Neuronal stem cell (in vitro differentiated cells): ENCODE measurements around the gene RBMXL3.

Source experiments
- DNase-seq: peaks from one replicate; pipeline ENCODE4 v3.0.0-alpha.2; 2013; ENCODE audit warnings: low spot score
- H2AFZ ChIP-seq: one replicate; pipeline ENCODE4 v1.6.1; 2013; ENCODE audit warnings: mild to moderate bottlenecking, low read length, inconsistent platforms
- H2AK5ac ChIP-seq: 2 replicates; pipeline ENCODE4 v1.6.1; 2013; ENCODE audit warnings: low read depth, mild to moderate bottlenecking, inconsistent platforms, low read length, moderate library complexity, mixed read lengths
- H2BK120ac ChIP-seq: 2 replicates; pipeline ENCODE4 v1.6.1; 2013; ENCODE audit warnings: low read depth, mild to moderate bottlenecking, inconsistent platforms, low read length, moderate library complexity, mixed read lengths
- H2BK12ac ChIP-seq: one replicate; pipeline ENCODE4 v1.6.1; 2013; ENCODE audit warnings: low read length, inconsistent platforms
- H2BK15ac ChIP-seq: 2 replicates; pipeline ENCODE4 v1.6.1; 2013; ENCODE audit warnings: mild to moderate bottlenecking, low read length, inconsistent platforms, mixed read lengths
- H2BK5ac ChIP-seq: one replicate; pipeline ENCODE4 v1.6.1; 2013; ENCODE audit warnings: inconsistent platforms, mild to moderate bottlenecking, low read length, moderate library complexity
- H3K14ac ChIP-seq: one replicate; pipeline ENCODE4 v1.6.1; 2013; ENCODE audit warnings: low read length, inconsistent platforms
- H3K18ac ChIP-seq: 2 replicates; pipeline ENCODE4 v1.6.1; 2013; ENCODE audit warnings: low read length, inconsistent platforms
- H3K23ac ChIP-seq: 2 replicates; pipeline ENCODE4 v1.6.1; 2013; ENCODE audit warnings: low read depth, mild to moderate bottlenecking, mixed read lengths, low read length, inconsistent platforms; ENCODE audit not compliant: poor library complexity
- H3K27ac ChIP-seq: replicated peaks from 3 replicates; pipeline ENCODE4 v1.5.1; 2013; ENCODE audit warnings: low read length, inconsistent platforms
- H3K27me3 ChIP-seq, 3 experiments: 2 replicates each; pipeline ENCODE4 v1.6.1; 2013; ENCODE audit warnings: low read length in 3 of 3, mild to moderate bottlenecking in 2 of 3, inconsistent platforms in 1 of 3, low read depth in 1 of 3, mixed read lengths in 1 of 3, moderate library complexity in 1 of 3; ENCODE audit not compliant: control insufficient read depth in 3 of 3, insufficient read depth in 3 of 3
- H3K36me3 ChIP-seq, 2 donors: replicated peaks in 1 of 2; 2 replicates each; pipeline ENCODE4 v1.6.1; 2013; ENCODE audit warnings: low read length in 2 of 2; ENCODE audit not compliant: control insufficient read depth in 2 of 2, insufficient read depth in 2 of 2
- H3K4ac ChIP-seq: 2 replicates; pipeline ENCODE4 v1.6.1; 2013; ENCODE audit warnings: inconsistent platforms, mild to moderate bottlenecking, low read length, moderate library complexity
- H3K4me1 ChIP-seq, 2 donors: 1 replicate in 1 of 2; 2 replicates in 1 of 2; pipeline ENCODE4 v1.6.1; 2013; ENCODE audit warnings: low read length in 2 of 2, low read depth in 1 of 2; ENCODE audit not compliant: control insufficient read depth in 2 of 2, insufficient read depth in 1 of 2
- H3K4me2 ChIP-seq: one replicate; pipeline ENCODE4 v1.6.1; 2013; ENCODE audit warnings: mild to moderate bottlenecking, low read length, inconsistent platforms; ENCODE audit not compliant: insufficient read depth, poor library complexity, severe bottlenecking
- H3K4me3 ChIP-seq, 2 donors: 2 replicates each; pipeline ENCODE4 v1.5.1; 2013; ENCODE audit warnings: low read length in 2 of 2, mild to moderate bottlenecking in 2 of 2, inconsistent platforms in 1 of 2, moderate library complexity in 1 of 2
- H3K79me1 ChIP-seq: one replicate; pipeline ENCODE4 v1.6.1; 2013; ENCODE audit warnings: low read depth, mild to moderate bottlenecking, inconsistent platforms, low read length, moderate library complexity
- H3K9ac ChIP-seq: one replicate; pipeline ENCODE4 v1.6.1; 2013; ENCODE audit warnings: mild to moderate bottlenecking, low read depth, low read length, inconsistent platforms; ENCODE audit not compliant: poor library complexity
- H3K9me3 ChIP-seq, 2 donors: replicated peaks in 1 of 2; 2 replicates each; pipeline versions ENCODE3 to v1.6.1; 2013; ENCODE audit warnings: low read length in 2 of 2, mild to moderate bottlenecking in 2 of 2, inconsistent platforms in 1 of 2, low read depth in 1 of 2, mixed read lengths in 1 of 2, moderate library complexity in 1 of 2; ENCODE audit not compliant: control insufficient read depth in 2 of 2, insufficient read depth in 1 of 2
- H4K8ac ChIP-seq: one replicate; pipeline ENCODE4 v1.6.1; 2013; ENCODE audit warnings: low read depth, mild to moderate bottlenecking, inconsistent platforms, low read length, moderate library complexity
- H4K91ac ChIP-seq: one replicate; pipeline ENCODE4 v1.6.1; 2013; ENCODE audit warnings: low read length, low read depth, mild to moderate bottlenecking, inconsistent platforms; ENCODE audit not compliant: poor library complexity
- WGBS, 2 donors: extraction: QIAGEN DNeasy Blood & Tissue Kit; methylation state at CpG; one replicate each; pipeline ENCODE4 v1.1.7; 2013; ENCODE audit warnings: missing lambda C conversion rate in 2 of 2, mixed read lengths in 1 of 2; ENCODE audit not compliant: insufficient read length in 2 of 2, insufficient replicate concordance in 1 of 2; ENCODE audit errors: extremely low coverage in 2 of 2; 5-methylcytosine and 5-hydroxymethylcytosine counted together

The RBMXL3 gene

GRCh38 chrX:115189646-115190635, 731 bp downstream of the RBMXL3 start:
- H3K27ac ChIP-seq = no peak overlapping the region
- H3K36me3 ChIP-seq = no peaks in the 10 kb centered on the region
- DNase-seq = no peak
- no peak overlapping the region for H3K14ac ChIP-seq
- no peak overlapping the region for H4K8ac ChIP-seq
- no peak overlapping the region for H3K9ac ChIP-seq
- no peak overlapping the region for H2BK12ac ChIP-seq
- H3K18ac ChIP-seq = no peak overlapping the region
- no peak overlapping the region for H3K23ac ChIP-seq
- no peaks in the 10 kb centered on the region for H3K4me1 ChIP-seq
- no peak overlapping the region for H3K4me3 ChIP-seq
- H2BK5ac ChIP-seq = no peak overlapping the region
- no peak overlapping the region for H2BK15ac ChIP-seq
- H3K9me3 ChIP-seq = no peaks in the 10 kb centered on the region
- no peak overlapping the region for H3K4ac ChIP-seq
- no peak overlapping the region for H3K4me2 ChIP-seq
- H3K79me1 ChIP-seq = peaks cover 10% of the 10 kb centered on the region
- H2BK120ac ChIP-seq = no peak overlapping the region
- no peak overlapping the region for H2AFZ ChIP-seq
- no peak overlapping the region for H2AK5ac ChIP-seq
- H4K91ac ChIP-seq = no peak overlapping the region
- no CpG with 5 or more reads among the region's 76 CpGs for WGBS, 2 donors
- H3K27me3 ChIP-seq = no peaks in the 10 kb centered on the region

GRCh38 chrX:115190636-115191489, 1.7 kb downstream of the RBMXL3 start:
- Histone ChIP-seq H3K36me3 (no peaks in the 10 kb centered on the region), H2AFZ (no peak overlapping the region), H2BK15ac (no peak overlapping the region), H3K9ac (no peak overlapping the region), H3K14ac (no peak overlapping the region), H3K4me1 (peaks cover 0 to 1% of the 10 kb centered on the region in 2 donors), H3K79me1 (peaks cover 10% of the 10 kb centered on the region), H3K27me3 (no peaks in the 10 kb centered on the region), H2BK120ac (no peak overlapping the region), H2BK5ac (no peak overlapping the region), H4K91ac (no peak overlapping the region), H3K4me2 (no peak overlapping the region), H2BK12ac (no peak overlapping the region), H2AK5ac (no peak overlapping the region), H3K27ac (no peak overlapping the region), H3K23ac (no peak overlapping the region), H3K18ac (no peak overlapping the region), H4K8ac (no peak overlapping the region), H3K4ac (no peak overlapping the region), H3K4me3 (no peak overlapping the region), H3K9me3 (no peaks in the 10 kb centered on the region)
- no peak for DNase-seq
- whole genome bisulfite sequencing, 2 donors = no CpG with 5 or more reads among the region's 64 CpGs

GRCh38 chrX:115191490-115192243, 2.5 kb downstream of the RBMXL3 start:
- Histone ChIP-seq H3K4ac (no peak overlapping the region), H3K27ac (no peak overlapping the region), H2BK5ac (no peak overlapping the region), H2BK12ac (no peak overlapping the region), H3K4me3 (no peak overlapping the region), H3K27me3 (no peaks in the 10 kb centered on the region), H2BK15ac (no peak overlapping the region), H3K9ac (no peak overlapping the region), H2BK120ac (no peak overlapping the region), H3K9me3 (no peaks in the 10 kb centered on the region), H3K4me1 (peaks cover 0 to 2% of the 10 kb centered on the region in 2 donors), H4K91ac (no peak overlapping the region), H3K4me2 (no peak overlapping the region), H2AK5ac (no peak overlapping the region), H3K23ac (no peak overlapping the region), H4K8ac (no peak overlapping the region), H2AFZ (no peak overlapping the region), H3K18ac (no peak overlapping the region), H3K79me1 (peaks cover 17% of the 10 kb centered on the region), H3K14ac (no peak overlapping the region), H3K36me3 (no peaks in the 10 kb centered on the region)
- no peak for DNase-seq
- WGBS, 2 donors = no CpG with 5 or more reads among the region's 64 CpGs
